ENCODE measurements around the gene GPC5. TPM values are rescaled to one million over a fixed set of nuclear protein-coding genes. Genes with fewer than 3 reads are reported as not detected.

The GPC5 gene
- total and polyA plus RNA-seq, 10 donors = 0.04 to 0.83 (median 0.26) TPM; not detected in 3

DNA sequence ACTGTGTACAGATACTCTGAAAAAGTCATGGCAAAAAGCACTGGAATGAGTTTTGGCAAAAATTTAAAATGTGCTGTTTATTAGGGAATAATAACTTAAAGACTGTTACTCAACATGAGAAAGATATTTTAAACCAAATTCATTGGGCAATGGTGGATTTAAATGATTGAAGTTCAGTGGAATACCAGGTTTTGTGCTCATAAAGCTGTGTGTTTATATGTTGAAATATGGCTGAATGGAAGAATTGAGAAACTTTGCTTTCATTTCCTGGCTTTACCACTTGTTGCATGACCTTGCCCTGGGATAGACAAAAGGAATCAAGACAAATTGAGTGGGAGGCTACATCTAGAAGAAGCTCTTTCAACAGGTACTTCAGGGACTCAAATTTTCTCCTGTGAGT is 246.4 kb downstream of the GPC5 start:
- no peak overlapping the region for H3K27ac ChIP-seq
- intact Hi-C loops (cut with DNase I; ENCODE audit: low total_unique reads) = no loop called here
- H3K4me3 ChIP-seq = no peak overlapping the region
- no peaks in the 10 kb centered on the region for H3K27me3 ChIP-seq (replicated peaks in 1 of 7)
- H3K36me3 ChIP-seq = no peaks in the 10 kb centered on the region
- no peak for DNase-seq
- H3K4me1 ChIP-seq = no peaks in the 10 kb centered on the region
- TF ChIP-seq CTCF (IDR thresholded peaks at IDR 0.05 in 8 of 11, conservative IDR thresholded peaks at IDR 0.05 in 3 of 11) (no peak), POLR2A (IDR thresholded peaks at IDR 0.05) (no peak), POLR2AphosphoS5 (IDR thresholded peaks at IDR 0.05) (no peak)
- no peaks in the 10 kb centered on the region for H3K9me3 ChIP-seq

DNA sequence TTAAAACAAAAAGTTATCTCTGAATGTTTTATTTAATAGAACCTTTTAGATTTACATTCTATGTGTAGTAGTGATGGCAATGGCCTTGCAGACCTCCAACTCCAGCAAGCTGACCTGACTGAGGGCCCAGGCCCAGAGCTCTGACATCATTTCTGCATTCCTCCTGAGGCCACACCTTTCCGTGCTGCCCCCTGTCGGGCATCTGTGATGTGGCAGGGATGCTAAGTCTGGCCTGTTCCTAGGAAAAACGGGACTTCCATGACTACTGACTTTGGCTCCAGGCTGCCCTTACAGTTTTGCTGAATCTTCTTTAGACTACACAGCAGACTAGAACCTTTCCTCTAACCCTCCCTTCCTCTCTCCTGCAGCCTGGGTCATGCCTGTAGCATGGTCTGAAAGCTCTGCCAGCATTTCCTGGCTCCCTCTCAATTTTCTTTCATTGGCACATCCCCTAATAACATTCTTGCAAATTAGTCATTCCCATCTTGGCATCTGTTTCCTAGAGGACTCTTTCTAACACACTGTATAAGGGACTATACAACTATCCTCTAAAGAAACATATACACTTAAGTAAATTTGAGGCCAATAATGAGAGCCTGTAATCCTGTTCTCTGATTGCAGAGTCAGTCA is 249.1 kb downstream of the GPC5 start:
- WGBS, 5 donors = 51 to 69% (median 60%) methylated on average over 3 of the region's 3 CpGs
- H3K4me3 ChIP-seq = no peak overlapping the region
- intact Hi-C loops (cut with DNase I; ENCODE audit: low total_unique reads) = no loop called here
- no peaks in the 10 kb centered on the region for H3K9me3 ChIP-seq
- no peak for DNase-seq
- no peaks in the 10 kb centered on the region for H3K36me3 ChIP-seq
- H3K27me3 ChIP-seq (replicated peaks in 1 of 7) = no peaks in the 10 kb centered on the region
- H3K4me1 ChIP-seq = no peaks in the 10 kb centered on the region
- H3K27ac ChIP-seq = no peak overlapping the region
- TF ChIP-seq CTCF (IDR thresholded peaks at IDR 0.05 in 8 of 11, conservative IDR thresholded peaks at IDR 0.05 in 3 of 11) (no peak), POLR2AphosphoS5 (IDR thresholded peaks at IDR 0.05) (no peak), POLR2A (IDR thresholded peaks at IDR 0.05) (no peak)

- intact Hi-C loops (cut with DNase I; ENCODE audit: low total_unique reads) = no loop called here
- TF ChIP-seq CTCF (IDR thresholded peaks at IDR 0.05 in 8 of 11, conservative IDR thresholded peaks at IDR 0.05 in 3 of 11) = no peak
- no peak for TF ChIP-seq POLR2A (IDR thresholded peaks at IDR 0.05)
- TF ChIP-seq POLR2AphosphoS5 (IDR thresholded peaks at IDR 0.05) = no peak
- no peaks in the 10 kb centered on the region for H3K36me3 ChIP-seq
- H3K27me3 ChIP-seq (replicated peaks in 1 of 7) = no peaks in the 10 kb centered on the region
- no peak overlapping the region for H3K4me3 ChIP-seq
- no peak for DNase-seq
- no peaks in the 10 kb centered on the region for H3K4me1 ChIP-seq
- H3K27ac ChIP-seq = no peak overlapping the region
- H3K9me3 ChIP-seq = no peaks in the 10 kb centered on the region
Measured at GRCh38 chr13:91648012-91648411, 249.6 kb downstream of the GPC5 start.

GRCh38 chr13:91649456-91649855 is 251.0 kb downstream of the GPC5 start:
- intact Hi-C loops (cut with DNase I; ENCODE audit: low total_unique reads) = no loop called here
- Histone ChIP-seq H3K4me3 (no peak overlapping the region), H3K27me3 (replicated peaks in 1 of 7) (no peaks in the 10 kb centered on the region), H3K36me3 (no peaks in the 10 kb centered on the region), H3K27ac (no peak overlapping the region), H3K9me3 (no peaks in the 10 kb centered on the region), H3K4me1 (no peaks in the 10 kb centered on the region)
- no peak for DNase-seq
- WGBS, 5 donors = 93 to 98% (median 96%) methylated on average over 2 of the region's 2 CpGs
- TF ChIP-seq CTCF (IDR thresholded peaks at IDR 0.05 in 8 of 11, conservative IDR thresholded peaks at IDR 0.05 in 3 of 11) (no peak), POLR2A (IDR thresholded peaks at IDR 0.05) (no peak), POLR2AphosphoS5 (IDR thresholded peaks at IDR 0.05) (no peak)

Data from spleen (tissue), 11 donors.